Neural progenitor cell (in vitro differentiated cells): Measurements from ENCODE around the gene B4GALT4. TPM values are rescaled to one million over a fixed set of nuclear protein-coding genes. Genes with fewer than 3 reads are reported as not detected.

Source experiments
- DNase-seq: peaks from one replicate; pipeline ENCODE4 v3.0.0-alpha.2; 2016; ENCODE audit warnings: low spot score
- H2AFZ ChIP-seq: fragments of 200-600 bp; sonication (generic); replicated peaks from 2 replicates; pipeline ENCODE4 v1.6.1; 2016; ENCODE audit warnings: antibody characterized with exemption
- H3F3A ChIP-seq: fragments of 200-600 bp; sonication (generic); 2 replicates; pipeline ENCODE4 v1.6.1; 2016; ENCODE audit warnings: antibody characterized with exemption, low read depth
- H3K27ac ChIP-seq: fragments of 200-600 bp; sonication (generic); 2 replicates; pipeline ENCODE4 v1.5.1; 2016; ENCODE audit warnings: mild to moderate bottlenecking
- H3K27me3 ChIP-seq: fragments of 200-600 bp; sonication (generic); 2 replicates; pipeline ENCODE4 v1.6.1; 2016; ENCODE audit warnings: mild to moderate bottlenecking, moderate library complexity
- H3K36me3 ChIP-seq: fragments of 200-600 bp; sonication (generic); 2 replicates; pipeline ENCODE4 v1.5.1; 2016
- H3K4me1 ChIP-seq: fragments of 200-600 bp; sonication (generic); 2 replicates; pipeline ENCODE4 v1.6.1; 2016; ENCODE audit warnings: mixed run types
- H3K4me2 ChIP-seq: fragments of 200-600 bp; sonication (generic); 2 replicates; pipeline ENCODE4 v1.6.1; 2016
- H3K4me3 ChIP-seq: fragments of 200-600 bp; sonication (generic); 2 replicates; pipeline ENCODE4 v1.5.1; 2016
- H3K79me2 ChIP-seq: fragments of 200-600 bp; sonication (generic); 2 replicates; pipeline ENCODE4 v1.6.1; 2016; ENCODE audit warnings: low read depth
- H3K9ac ChIP-seq: fragments of 200-600 bp; sonication (generic); 2 replicates; pipeline ENCODE4 v1.6.1; 2016
- H3K9me3 ChIP-seq: fragments of 200-600 bp; sonication (generic); 2 replicates; pipeline ENCODE4 v1.5.1; 2016; ENCODE audit warnings: low read depth
- H4K20me1 ChIP-seq: fragments of 200-600 bp; sonication (generic); 2 replicates; pipeline ENCODE4 v1.6.1; 2016; ENCODE audit warnings: low read depth
- H3K27ac Mint-ChIP-seq: 3 replicates; pipeline ENCODE4 v1.8.0; 2021; ENCODE audit warnings: mixed read lengths
- H3K27me3 Mint-ChIP-seq: 2 replicates; pipeline ENCODE4 v1.8.0; 2022; ENCODE audit warnings: low read depth, mild to moderate bottlenecking, inconsistent platforms, moderate library complexity, mixed read lengths; ENCODE audit not compliant: insufficient read depth
- H3K36me3 Mint-ChIP-seq: 3 replicates; pipeline ENCODE4 v1.8.0; 2021; ENCODE audit warnings: mixed read lengths
- H3K4me1 Mint-ChIP-seq: 3 replicates; pipeline ENCODE4 v1.8.0; 2021; ENCODE audit warnings: mixed read lengths
- H3K4me3 Mint-ChIP-seq: 3 replicates; pipeline ENCODE4 v1.8.0; 2021; ENCODE audit warnings: mild to moderate bottlenecking, moderate library complexity, mixed read lengths
- H3K9me3 Mint-ChIP-seq: 3 replicates; pipeline ENCODE4 v1.8.0; 2020; ENCODE audit warnings: mixed read lengths
- EZH2 ChIP-seq: fragments of 200-600 bp; sonication (generic); IDR thresholded peaks from 2 replicates; pipeline ENCODE4 v1.6.1; 2017; ENCODE audit warnings: antibody characterized with exemption, mild to moderate bottlenecking, moderate library complexity
- EZH2phosphoT487 ChIP-seq: fragments of 200-600 bp; sonication (generic); IDR thresholded peaks from 2 replicates; pipeline ENCODE4 v1.6.1; 2017; ENCODE audit warnings: antibody characterized with exemption
- total RNA-seq: library from RNA; depleted of rRNA; stranded (reverse); fragments of >200 nt; gene quantifications from 2 replicates; pipeline ENCODE4 v1.2.3, GENCODE V29; 2015; ENCODE audit warnings: low replicate concordance
- TF ChIP-seq, protein P1 (sequence below): fragments of 200-600 bp; sonication (generic); IDR thresholded peaks from 2 replicates; pipeline ENCODE4 v1.5.1; 2017; ENCODE audit warnings: antibody characterized with exemption, mild to moderate bottlenecking

Gene B4GALT4
- total RNA-seq, 1 donor from 2014 or later = 47.0 TPM

DNA sequence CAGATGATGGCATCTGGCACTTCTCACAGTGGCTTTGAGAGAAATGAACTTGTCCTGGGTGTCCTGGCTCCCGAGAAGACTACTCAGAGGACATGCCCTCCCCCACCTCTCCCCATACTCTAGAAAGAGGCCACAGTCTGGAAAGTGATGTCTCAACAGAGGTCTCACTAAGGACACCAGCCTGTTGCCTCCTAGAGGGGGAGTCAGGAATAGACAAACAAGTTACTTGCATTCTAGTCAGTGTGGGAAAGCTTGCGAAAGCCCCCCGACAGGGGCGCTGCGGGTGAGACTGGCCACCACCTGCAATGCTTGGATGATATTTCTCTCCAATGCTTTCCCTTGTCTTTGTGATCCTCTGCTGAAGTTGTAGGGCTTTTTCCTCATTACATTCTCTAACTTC, 17.2 kb downstream of the B4GALT4 start:
- Mint-ChIP-seq H3K4me1 (peaks cover 6% of the 10 kb centered on the region), H3K4me3 (no peak overlapping the region), H3K36me3 (peaks cover 21% of the 10 kb centered on the region), H3K9me3 (no peaks in the 10 kb centered on the region), H3K27ac (no peak overlapping the region), H3K27me3 (peaks cover 4% of the 10 kb centered on the region)
- Histone ChIP-seq H3K27ac (no peak overlapping the region), H3K9ac (no peak overlapping the region), H3K4me1 (no peaks in the 10 kb centered on the region), H3K4me2 (no peak overlapping the region), H3K36me3 (peaks cover 17% of the 10 kb centered on the region), H4K20me1 (no peaks in the 10 kb centered on the region), H3K9me3 (no peaks in the 10 kb centered on the region), H3K27me3 (no peaks in the 10 kb centered on the region), H2AFZ (no peak overlapping the region), H3F3A (no peaks in the 10 kb centered on the region), H3K4me3 (no peak overlapping the region), H3K79me2 (no peaks in the 10 kb centered on the region)
- DNase-seq = no peak
- no peak for TF ChIP-seq EZH2phosphoT487

DNA sequence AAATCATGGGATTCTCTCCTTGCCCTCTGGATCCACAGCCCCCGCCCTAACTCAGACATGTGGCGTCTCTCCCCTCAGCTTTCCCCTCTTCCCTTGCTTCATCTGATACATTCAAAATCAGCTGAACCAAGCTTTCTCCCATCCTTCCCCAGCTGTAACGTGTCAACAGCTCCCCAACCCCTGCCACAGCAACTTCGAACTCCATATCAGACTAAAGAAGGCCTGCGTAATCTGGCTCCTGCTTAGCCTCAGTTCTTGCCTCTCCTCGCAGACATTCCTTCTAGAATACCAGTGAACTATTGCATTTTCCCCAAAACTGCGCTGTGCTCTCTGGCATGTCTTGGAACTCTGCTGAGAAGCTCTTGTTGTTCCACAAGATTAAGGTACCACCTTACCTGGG, 18.3 kb downstream of the B4GALT4 start:
- H3K4me3 ChIP-seq = no peak overlapping the region
- Mint-ChIP-seq H3K27ac (no peak overlapping the region), H3K36me3 (peaks cover 23% of the 10 kb centered on the region), H3K4me3 (no peak overlapping the region), H3K9me3 (no peaks in the 10 kb centered on the region), H3K27me3 (peaks cover 4% of the 10 kb centered on the region), H3K4me1 (peaks cover 6% of the 10 kb centered on the region)
- peaks cover 17% of the 10 kb centered on the region for H3K36me3 ChIP-seq
- no peak for DNase-seq
- no peaks in the 10 kb centered on the region for H4K20me1 ChIP-seq
- no peak overlapping the region for H3K4me2 ChIP-seq
- TF ChIP-seq EZH2phosphoT487 (no peak), EZH2 (no peak)
- TF ChIP-seq, protein P1, sequence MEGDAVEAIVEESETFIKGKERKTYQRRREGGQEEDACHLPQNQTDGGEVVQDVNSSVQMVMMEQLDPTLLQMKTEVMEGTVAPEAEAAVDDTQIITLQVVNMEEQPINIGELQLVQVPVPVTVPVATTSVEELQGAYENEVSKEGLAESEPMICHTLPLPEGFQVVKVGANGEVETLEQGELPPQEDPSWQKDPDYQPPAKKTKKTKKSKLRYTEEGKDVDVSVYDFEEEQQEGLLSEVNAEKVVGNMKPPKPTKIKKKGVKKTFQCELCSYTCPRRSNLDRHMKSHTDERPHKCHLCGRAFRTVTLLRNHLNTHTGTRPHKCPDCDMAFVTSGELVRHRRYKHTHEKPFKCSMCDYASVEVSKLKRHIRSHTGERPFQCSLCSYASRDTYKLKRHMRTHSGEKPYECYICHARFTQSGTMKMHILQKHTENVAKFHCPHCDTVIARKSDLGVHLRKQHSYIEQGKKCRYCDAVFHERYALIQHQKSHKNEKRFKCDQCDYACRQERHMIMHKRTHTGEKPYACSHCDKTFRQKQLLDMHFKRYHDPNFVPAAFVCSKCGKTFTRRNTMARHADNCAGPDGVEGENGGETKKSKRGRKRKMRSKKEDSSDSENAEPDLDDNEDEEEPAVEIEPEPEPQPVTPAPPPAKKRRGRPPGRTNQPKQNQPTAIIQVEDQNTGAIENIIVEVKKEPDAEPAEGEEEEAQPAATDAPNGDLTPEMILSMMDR = no peak
- H3K27ac ChIP-seq = no peak overlapping the region
- no peak overlapping the region for H2AFZ ChIP-seq
- no peaks in the 10 kb centered on the region for H3K27me3 ChIP-seq
- H3F3A ChIP-seq = no peaks in the 10 kb centered on the region
- H3K4me1 ChIP-seq = no peaks in the 10 kb centered on the region
- H3K9ac ChIP-seq = no peak overlapping the region
- H3K9me3 ChIP-seq = no peaks in the 10 kb centered on the region
- no peaks in the 10 kb centered on the region for H3K79me2 ChIP-seq

DNA sequence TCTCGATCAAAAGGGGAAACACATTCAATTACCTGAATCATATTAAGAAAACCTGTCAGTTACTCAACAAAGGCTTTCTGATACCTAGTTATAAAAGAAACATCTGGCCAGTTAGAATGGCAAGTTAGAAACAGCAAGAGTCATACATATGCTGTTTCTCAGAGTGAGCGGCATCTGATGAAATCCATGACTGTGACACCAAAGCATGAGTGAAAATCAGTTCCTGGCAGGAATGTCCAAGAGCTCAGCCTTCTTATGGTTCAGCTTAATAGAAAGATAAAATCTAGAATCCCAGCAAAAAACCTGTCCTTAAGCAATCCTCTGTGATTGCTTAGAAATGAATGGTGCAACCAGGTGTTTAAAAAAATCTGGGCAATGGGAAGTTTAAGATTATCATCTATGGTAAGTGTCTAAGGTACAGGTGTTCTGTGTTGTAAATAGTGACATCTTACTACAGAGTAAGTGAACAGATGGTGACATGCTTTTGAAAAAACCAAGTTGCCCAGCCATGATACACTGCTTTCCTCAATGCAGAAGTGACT, 18.8 kb downstream of the B4GALT4 start:
- Mint-ChIP-seq H3K4me1 (peaks cover 6% of the 10 kb centered on the region), H3K27ac (no peak overlapping the region), H3K27me3 (peaks cover 4% of the 10 kb centered on the region), H3K9me3 (no peaks in the 10 kb centered on the region), H3K4me3 (no peak overlapping the region), H3K36me3 (peaks cover 23% of the 10 kb centered on the region)
- no peaks in the 10 kb centered on the region for H3K9me3 ChIP-seq
- no peak overlapping the region for H3K9ac ChIP-seq
- no peak overlapping the region for H2AFZ ChIP-seq
- H3K36me3 ChIP-seq = peaks cover 17% of the 10 kb centered on the region
- H3K79me2 ChIP-seq = no peaks in the 10 kb centered on the region
- H4K20me1 ChIP-seq = no peaks in the 10 kb centered on the region
- no peak overlapping the region for H3K27ac ChIP-seq
- no peaks in the 10 kb centered on the region for H3K27me3 ChIP-seq
- TF ChIP-seq EZH2 (no peak), EZH2phosphoT487 (no peak)
- TF ChIP-seq, protein P1 = no peak
- no peaks in the 10 kb centered on the region for H3F3A ChIP-seq
- H3K4me2 ChIP-seq = no peak overlapping the region
- DNase-seq = no peak
- H3K4me3 ChIP-seq = no peak overlapping the region
- H3K4me1 ChIP-seq = no peaks in the 10 kb centered on the region

DNA sequence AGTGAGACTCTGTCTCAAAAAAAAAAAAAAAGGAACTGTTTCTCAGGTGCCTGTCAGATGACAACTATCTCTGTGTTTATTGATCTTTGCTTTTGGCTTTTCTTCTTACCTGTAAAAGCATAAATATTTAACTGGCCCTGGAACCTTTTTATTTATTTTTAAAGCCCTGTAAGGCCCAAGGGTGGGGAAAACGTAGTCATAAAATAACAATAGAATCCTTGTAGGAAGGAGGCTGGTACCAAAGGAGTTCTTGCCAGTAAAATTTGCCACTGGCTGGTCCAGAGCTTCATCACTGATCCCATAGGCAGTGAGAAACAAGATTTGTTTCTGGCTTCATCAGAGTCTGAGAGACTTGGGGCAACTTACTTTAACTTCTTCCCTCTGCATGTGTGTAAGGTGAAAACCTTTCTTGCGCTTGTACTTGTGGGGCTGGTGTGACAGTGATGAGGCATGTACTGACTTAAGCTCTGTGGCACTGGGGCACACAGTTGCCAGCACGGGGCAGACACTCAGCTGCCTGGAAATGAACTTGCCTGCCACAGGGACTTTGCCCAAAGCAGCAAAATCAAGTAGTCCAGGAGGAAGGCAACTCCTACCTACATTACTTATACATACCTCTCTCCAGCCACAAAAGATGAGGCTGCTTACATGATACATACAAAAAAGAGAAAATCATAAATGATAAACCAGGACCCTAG, 19.6 kb downstream of the B4GALT4 start:
- Mint-ChIP-seq H3K4me3 (no peak overlapping the region), H3K27me3 (peaks cover 4% of the 10 kb centered on the region), H3K4me1 (peaks cover 6% of the 10 kb centered on the region), H3K36me3 (peaks cover 22% of the 10 kb centered on the region), H3K9me3 (no peaks in the 10 kb centered on the region), H3K27ac (no peak overlapping the region)
- Histone ChIP-seq H3K4me2 (no peak overlapping the region), H4K20me1 (no peaks in the 10 kb centered on the region), H3K79me2 (no peaks in the 10 kb centered on the region), H3K27me3 (no peaks in the 10 kb centered on the region), H3K27ac (no peak overlapping the region), H3K4me1 (no peaks in the 10 kb centered on the region), H3K36me3 (peaks cover 17% of the 10 kb centered on the region), H3K9me3 (no peaks in the 10 kb centered on the region), H2AFZ (no peak overlapping the region), H3K4me3 (no peak overlapping the region), H3K9ac (no peak overlapping the region), H3F3A (no peaks in the 10 kb centered on the region)
- TF ChIP-seq EZH2phosphoT487 = no peak
- TF ChIP-seq, protein P1 = no peak
- TF ChIP-seq EZH2 = no peak
- no peak for DNase-seq
